ENCODE measurements around the gene HERC2. TPM values are rescaled to one million over a fixed set of nuclear protein-coding genes. Genes with fewer than 3 reads are reported as not detected.

HERC2 gene
- total RNA-seq, 1 experiment from 2014 or later, result 19.7 TPM

- DNase-seq, result no peak
- H3K9me3 Mint-ChIP-seq (ENCODE audit: low read depth, unreplicated experiment), result no peaks in the 10 kb centered on the region
- CTCF ChIA-PET, result no interaction called here
- no TSS peak for BruUV-seq (replicated peaks)
- H3K4me1 Mint-ChIP-seq (ENCODE audit: low read depth, unreplicated experiment), result no peaks in the 10 kb centered on the region
- no peak overlapping the region for H3K4me3 Mint-ChIP-seq (ENCODE audit: low read depth, unreplicated experiment)
- intact Hi-C loops (cut with micrococcal nuclease; ENCODE audit: unreplicated experiment), result no loop called here
- H3K27me3 Mint-ChIP-seq (ENCODE audit: unreplicated experiment), result no peaks in the 10 kb centered on the region
- H3K36me3 Mint-ChIP-seq (ENCODE audit: insufficient read depth, unreplicated experiment), result no peaks in the 10 kb centered on the region
- TF ChIP-seq CTCF (IDR thresholded peaks at IDR 0.05; ENCODE audit: unreplicated experiment), result no peak
- no peak overlapping the region for H3K27ac Mint-ChIP-seq (ENCODE audit: unreplicated experiment)
Measured at GRCh38 chr15:28115871-28116270, 206.1 kb downstream of the HERC2 start.

- Mint-ChIP-seq H3K27ac (ENCODE audit: unreplicated experiment) (no peak overlapping the region), H3K4me3 (ENCODE audit: low read depth, unreplicated experiment) (no peak overlapping the region), H3K9me3 (ENCODE audit: low read depth, unreplicated experiment) (no peaks in the 10 kb centered on the region), H3K36me3 (ENCODE audit: insufficient read depth, unreplicated experiment) (no peaks in the 10 kb centered on the region), H3K4me1 (ENCODE audit: low read depth, unreplicated experiment) (no peaks in the 10 kb centered on the region), H3K27me3 (ENCODE audit: unreplicated experiment) (no peaks in the 10 kb centered on the region)
- DNase-seq, result no peak
- CTCF ChIA-PET, result no interaction called here
- intact Hi-C loops (cut with micrococcal nuclease; ENCODE audit: unreplicated experiment), result no loop called here
- no TSS peak for BruUV-seq (replicated peaks)
- no peak for TF ChIP-seq CTCF (IDR thresholded peaks at IDR 0.05; ENCODE audit: unreplicated experiment)
Measured at GRCh38 chr15:28114721-28115622, 207.0 kb downstream of the HERC2 start.

- CTCF ChIA-PET, result no interaction called here
- H3K4me3 Mint-ChIP-seq (ENCODE audit: low read depth, unreplicated experiment), result no peak overlapping the region
- no peak for TF ChIP-seq CTCF (IDR thresholded peaks at IDR 0.05; ENCODE audit: unreplicated experiment)
- H3K9me3 Mint-ChIP-seq (ENCODE audit: low read depth, unreplicated experiment), result no peaks in the 10 kb centered on the region
- H3K36me3 Mint-ChIP-seq (ENCODE audit: insufficient read depth, unreplicated experiment), result no peaks in the 10 kb centered on the region
- intact Hi-C loops (cut with micrococcal nuclease; ENCODE audit: unreplicated experiment), result no loop called here
- no TSS peak for BruUV-seq (replicated peaks)
- no peaks in the 10 kb centered on the region for H3K27me3 Mint-ChIP-seq (ENCODE audit: unreplicated experiment)
- H3K4me1 Mint-ChIP-seq (ENCODE audit: low read depth, unreplicated experiment), result no peaks in the 10 kb centered on the region
- H3K27ac Mint-ChIP-seq (ENCODE audit: unreplicated experiment), result no peak overlapping the region
- no peak for DNase-seq
Measured at GRCh38 chr15:28114114-28114455, 207.9 kb downstream of the HERC2 start.

GRCh38 chr15:28113394-28114113, 208.4 kb downstream of the HERC2 start:
- TF ChIP-seq CTCF (IDR thresholded peaks at IDR 0.05; ENCODE audit: unreplicated experiment), result no peak
- Mint-ChIP-seq H3K9me3 (ENCODE audit: low read depth, unreplicated experiment) (no peaks in the 10 kb centered on the region), H3K36me3 (ENCODE audit: insufficient read depth, unreplicated experiment) (no peaks in the 10 kb centered on the region), H3K4me3 (ENCODE audit: low read depth, unreplicated experiment) (no peak overlapping the region), H3K4me1 (ENCODE audit: low read depth, unreplicated experiment) (no peaks in the 10 kb centered on the region), H3K27ac (ENCODE audit: unreplicated experiment) (no peak overlapping the region), H3K27me3 (ENCODE audit: unreplicated experiment) (no peaks in the 10 kb centered on the region)
- CTCF ChIA-PET, result no interaction called here
- intact Hi-C loops (cut with micrococcal nuclease; ENCODE audit: unreplicated experiment), result no loop called here
- DNase-seq, result no peak
- no TSS peak for BruUV-seq (replicated peaks)

Data from Calu3 (cell line).